DOHH2 (cell line): ENCODE data around the gene ITPKB.

Experiments used
- H3F3A ChIP-seq: fragments of 200-600 bp; sonication (generic), shearing (Covaris generic); 2 replicates; pipeline ENCODE4 v1.6.0; 2016; ENCODE audit warnings: antibody characterized with exemption, mild to moderate bottlenecking; ENCODE audit not compliant: control insufficient read depth, insufficient read depth
- H3K27ac ChIP-seq: fragments of 200-600 bp; sonication (generic); 2 replicates; pipeline ENCODE4 v1.5.1; 2014; ENCODE audit warnings: low read depth, mild to moderate bottlenecking, low read length, moderate library complexity
- H3K27me3 ChIP-seq: fragments of 200-600 bp; sonication (generic); 2 replicates; pipeline ENCODE4 v1.6.1; 2014; ENCODE audit warnings: mild to moderate bottlenecking, low read length, mixed read lengths; ENCODE audit not compliant: control insufficient read depth
- H3K36me3 ChIP-seq: fragments of 200-600 bp; sonication (generic); 2 replicates; pipeline ENCODE4 v1.6.1; 2014; ENCODE audit warnings: mild to moderate bottlenecking, low read length, moderate library complexity, mixed read lengths; ENCODE audit not compliant: control insufficient read depth
- H3K4me1 ChIP-seq: fragments of 200-600 bp; sonication (generic); 2 replicates; pipeline ENCODE4 v1.6.1; 2014; ENCODE audit warnings: mild to moderate bottlenecking, low read length, mixed read lengths; ENCODE audit not compliant: control insufficient read depth
- H3K4me2 ChIP-seq: fragments of 200-600 bp; sonication (generic); 2 replicates; pipeline ENCODE4 v1.6.0; 2014; ENCODE audit warnings: mild to moderate bottlenecking, low read length, moderate library complexity
- H3K4me3 ChIP-seq: fragments of 200-600 bp; sonication (generic); 2 replicates; pipeline ENCODE4 v1.5.1; 2014; ENCODE audit warnings: mild to moderate bottlenecking, low read length, mixed read lengths
- H3K79me2 ChIP-seq: fragments of 200-600 bp; sonication (generic); 2 replicates; pipeline ENCODE4 v1.6.1; 2014; ENCODE audit warnings: mild to moderate bottlenecking, low read length, mixed read lengths; ENCODE audit not compliant: control insufficient read depth
- H3K9me2 ChIP-seq: fragments of 200-600 bp; sonication (generic); replicated peaks from 2 replicates; pipeline ENCODE4 v1.6.1; 2014; ENCODE audit warnings: mild to moderate bottlenecking, low read length, mixed read lengths; ENCODE audit not compliant: control insufficient read depth
- H3K9me3 ChIP-seq: fragments of 200-600 bp; sonication (generic); 2 replicates; pipeline ENCODE4 v1.6.1; 2014; ENCODE audit warnings: antibody characterized with exemption, low read length, mixed read lengths; ENCODE audit not compliant: control insufficient read depth, insufficient read depth
- H4K20me1 ChIP-seq: fragments of 200-600 bp; sonication (generic); 2 replicates; pipeline ENCODE4 v1.6.0; 2014; ENCODE audit warnings: low read depth, mild to moderate bottlenecking, antibody characterized with exemption, low read length, moderate library complexity; ENCODE audit not compliant: control insufficient read depth, insufficient read depth
- CTCF ChIP-seq: fragments of 200-600 bp; sonication (generic); IDR thresholded peaks from one replicate; pipeline ENCODE4 v1.5.1; 2014; ENCODE audit warnings: antibody characterized with exemption, mild to moderate bottlenecking, low read depth, low read length; ENCODE audit not compliant: poor library complexity, severe bottlenecking
- EZH2phosphoT487 ChIP-seq: fragments of 200-600 bp; sonication (generic); IDR thresholded peaks from 2 replicates; pipeline ENCODE4 v1.6.1; 2017; ENCODE audit warnings: borderline replicate concordance, mild to moderate bottlenecking, antibody characterized with exemption, low read length, moderate library complexity, mixed read lengths

ITPKB gene

GRCh38 chr1:226629896-226630550 lies 109.1 kb downstream of the ITPKB start:
- Histone ChIP-seq H3K9me2 (no peaks in the 10 kb centered on the region), H3K4me1 (peaks cover 58% of the 10 kb centered on the region), H3K79me2 (peaks cover 3% of the 10 kb centered on the region; the same call in 1 of the 2 replicates), H3F3A (peaks cover 11% of the 10 kb centered on the region), H3K36me3 (peaks cover 33% of the 10 kb centered on the region), H3K4me2 (no peak overlapping the region), H3K27me3 (no peaks in the 10 kb centered on the region), H4K20me1 (no peaks in the 10 kb centered on the region), H3K4me3 (no peak overlapping the region), H3K27ac (no peak overlapping the region), H3K9me3 (no peaks in the 10 kb centered on the region)
- TF ChIP-seq CTCF, result no peak
- no peak for TF ChIP-seq EZH2phosphoT487

- Histone ChIP-seq H3K36me3 (peaks cover 27% of the 10 kb centered on the region), H3K79me2 (peaks cover 3% of the 10 kb centered on the region; the same call in 1 of the 2 replicates), H3F3A (peaks cover 11% of the 10 kb centered on the region), H3K9me2 (no peaks in the 10 kb centered on the region), H3K4me2 (no peak overlapping the region), H4K20me1 (no peaks in the 10 kb centered on the region), H3K4me1 (peaks cover 51% of the 10 kb centered on the region), H3K4me3 (no peak overlapping the region), H3K27me3 (no peaks in the 10 kb centered on the region), H3K9me3 (no peaks in the 10 kb centered on the region), H3K27ac (no peak overlapping the region)
- TF ChIP-seq EZH2phosphoT487 (no peak), CTCF (no peak)
Observed at GRCh38 chr1:226629210-226629895, 109.7 kb downstream of the ITPKB start.

DNA sequence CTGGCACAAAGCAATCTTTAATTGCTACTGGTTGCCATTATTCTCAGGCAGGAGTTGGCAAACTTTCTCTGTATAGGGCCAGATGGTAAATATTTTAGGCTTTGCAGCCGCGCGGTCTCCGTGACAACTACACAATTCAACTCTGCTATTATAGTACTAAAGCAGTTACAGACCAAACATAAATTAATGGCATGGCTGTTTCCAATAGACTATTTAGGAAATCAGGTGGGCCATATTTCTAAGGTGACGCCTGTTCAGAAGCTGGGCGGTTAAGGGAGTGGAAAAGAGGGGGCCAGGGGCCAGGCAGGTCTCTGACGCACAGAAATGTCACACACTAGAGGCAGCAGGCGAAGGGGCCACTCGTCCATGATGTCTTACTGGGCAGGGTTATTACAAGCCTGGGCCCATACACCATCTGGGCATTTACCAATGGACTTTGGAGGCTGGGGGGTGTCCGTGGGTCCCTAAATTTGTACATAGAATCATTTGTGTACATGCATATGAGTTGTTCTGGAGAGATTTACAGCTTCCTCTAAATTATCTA lies 110.4 kb downstream of the ITPKB start:
- no peaks in the 10 kb centered on the region for H3K9me3 ChIP-seq
- no peaks in the 10 kb centered on the region for H3K9me2 ChIP-seq
- H3K27me3 ChIP-seq, result no peaks in the 10 kb centered on the region
- no peak overlapping the region for H3K4me2 ChIP-seq
- H3K4me1 ChIP-seq, result peaks cover 45% of the 10 kb centered on the region
- no peak for TF ChIP-seq CTCF
- no peak for TF ChIP-seq EZH2phosphoT487
- H3K79me2 ChIP-seq, result peaks cover 3% of the 10 kb centered on the region; the same call in 1 of the 2 replicates
- H4K20me1 ChIP-seq, result no peaks in the 10 kb centered on the region
- no peak overlapping the region for H3K27ac ChIP-seq
- H3K4me3 ChIP-seq, result no peak overlapping the region
- H3K36me3 ChIP-seq, result peaks cover 21% of the 10 kb centered on the region
- peaks cover 10% of the 10 kb centered on the region for H3F3A ChIP-seq
